ENCODE measurements around the gene DCTD. TPM values are rescaled to one million over a fixed set of nuclear protein-coding genes. Genes with fewer than 3 reads are reported as not detected.

DCTD gene
- total RNA-seq, 1 donor from 2014 or later: 81.7 TPM

GRCh38 chr4:182845618-182846017 lies 71.6 kb downstream of the DCTD start:
- intact Hi-C loops (cut with micrococcal nuclease): no loop called here

GRCh38 chr4:182843808-182844325 lies 73.3 kb downstream of the DCTD start:
- intact Hi-C loops (cut with micrococcal nuclease): no loop called here

GRCh38 chr4:182842759-182843390 lies 74.3 kb downstream of the DCTD start:
- intact Hi-C loops (cut with micrococcal nuclease): no loop called here

- intact Hi-C loops (cut with micrococcal nuclease): no loop called here
Measured at GRCh38 chr4:182842104-182842600, 75.0 kb downstream of the DCTD start.

- intact Hi-C loops (cut with micrococcal nuclease): no loop called here
Measured at GRCh38 chr4:182840108-182840507, 77.1 kb downstream of the DCTD start.

Other genes starting within 250 kb of the DCTD start
- gene WWC2, start 181.9 kb upstream of the DCTD start, total RNA-seq: 0.05 TPM in 1 of 2 replicates, not detected in the other